WERI-Rb-1 (cell line): ENCODE measurements around the gene ACSL4.

Experiments
- DNase-seq: peaks from one replicate; pipeline ENCODE4 v3.0.0-alpha.2; 2020
- H3K27ac ChIP-seq: fragments of 250-450 bp; sonication (Bioruptor Pico); 2 replicates; pipeline ENCODE4 v1.5.1; 2020; ENCODE audit warnings: mild to moderate bottlenecking, moderate library complexity
- H3K27me3 ChIP-seq: fragments of 250-450 bp; sonication (Bioruptor Pico); 2 replicates; pipeline ENCODE4 v1.5.1; 2021; ENCODE audit warnings: mild to moderate bottlenecking, low read depth, moderate library complexity; ENCODE audit not compliant: insufficient read depth, severe bottlenecking
- H3K36me3 ChIP-seq: fragments of 250-450 bp; sonication (Bioruptor Pico); 2 replicates; pipeline ENCODE4 v1.5.1; 2020; ENCODE audit warnings: mild to moderate bottlenecking, moderate library complexity
- H3K4me3 ChIP-seq: 2 replicates; pipeline ENCODE4 v1.5.1; 2011; ENCODE audit warnings: low read depth, mild to moderate bottlenecking, control low read depth, low read length
- H3K9me3 ChIP-seq: fragments of 250-450 bp; sonication (Bioruptor Pico); 2 replicates; pipeline ENCODE4 v1.5.1; 2021; ENCODE audit warnings: mild to moderate bottlenecking, moderate library complexity; ENCODE audit not compliant: severe bottlenecking
- TF ChIP-seq, protein P1 (sequence below): IDR thresholded peaks from 2 replicates; pipeline ENCODE4 v1.5.1; 2011; ENCODE audit warnings: low read depth, mild to moderate bottlenecking, control low read depth, inconsistent platforms, low read length

ACSL4 gene

DNA sequence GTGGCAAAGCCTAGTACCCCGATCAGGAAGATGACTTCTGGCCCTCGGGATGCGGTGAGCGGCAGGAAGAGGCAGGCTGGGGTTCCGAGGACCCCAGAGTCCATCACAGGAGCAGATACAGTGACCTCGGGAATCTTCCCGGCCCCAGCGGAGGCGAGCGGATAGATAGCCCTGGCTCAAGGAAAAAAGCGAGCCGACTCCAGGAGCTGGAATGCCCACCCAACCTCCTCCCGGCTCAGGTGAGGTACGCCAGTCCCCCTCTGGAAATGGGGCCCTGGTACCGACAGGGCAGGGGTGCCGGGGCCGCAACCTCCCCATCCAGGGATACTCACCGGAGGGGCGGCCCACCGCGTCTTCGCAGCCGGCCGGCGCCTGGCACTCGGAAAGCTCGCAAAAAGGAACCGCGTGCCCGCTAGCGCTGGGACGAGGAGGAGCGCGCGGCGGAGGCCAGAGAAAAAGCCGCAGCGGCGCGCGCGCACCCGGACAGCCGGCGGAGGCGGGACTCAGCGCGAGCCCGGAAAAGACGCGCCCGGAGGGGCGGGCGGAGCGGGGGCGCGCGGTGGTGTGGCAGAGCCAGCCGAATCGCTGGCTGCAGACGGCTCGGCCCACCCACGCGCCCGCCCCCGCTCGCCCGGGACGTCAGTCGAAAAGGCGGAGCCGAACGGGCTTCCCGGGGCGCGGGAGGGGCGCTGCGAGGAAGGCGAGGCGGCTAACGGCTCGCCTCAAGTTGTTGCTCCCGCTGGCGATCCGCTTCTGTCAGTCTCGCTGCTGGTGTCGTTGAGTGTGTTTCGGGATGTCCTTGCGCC, at the start of gene ACSL4:
ACSL4 (minus strand) TSS at position 451 of the 806 bp plus-strand sequence. CDS start 49,894 bp downstream, outside the sequence.
- Histone ChIP-seq H3K9me3 (no peaks in the 10 kb centered on the region), H3K27ac (peak within 1 kb of the TSS; percentile 52; the same call in 1 of the 2 replicates), H3K36me3 (no peaks in the 10 kb centered on the region), H3K27me3 (peaks cover 23% of the 10 kb centered on the region), H3K4me3 (peak within 1 kb of the TSS; percentile 59)
- TF ChIP-seq, protein P1, sequence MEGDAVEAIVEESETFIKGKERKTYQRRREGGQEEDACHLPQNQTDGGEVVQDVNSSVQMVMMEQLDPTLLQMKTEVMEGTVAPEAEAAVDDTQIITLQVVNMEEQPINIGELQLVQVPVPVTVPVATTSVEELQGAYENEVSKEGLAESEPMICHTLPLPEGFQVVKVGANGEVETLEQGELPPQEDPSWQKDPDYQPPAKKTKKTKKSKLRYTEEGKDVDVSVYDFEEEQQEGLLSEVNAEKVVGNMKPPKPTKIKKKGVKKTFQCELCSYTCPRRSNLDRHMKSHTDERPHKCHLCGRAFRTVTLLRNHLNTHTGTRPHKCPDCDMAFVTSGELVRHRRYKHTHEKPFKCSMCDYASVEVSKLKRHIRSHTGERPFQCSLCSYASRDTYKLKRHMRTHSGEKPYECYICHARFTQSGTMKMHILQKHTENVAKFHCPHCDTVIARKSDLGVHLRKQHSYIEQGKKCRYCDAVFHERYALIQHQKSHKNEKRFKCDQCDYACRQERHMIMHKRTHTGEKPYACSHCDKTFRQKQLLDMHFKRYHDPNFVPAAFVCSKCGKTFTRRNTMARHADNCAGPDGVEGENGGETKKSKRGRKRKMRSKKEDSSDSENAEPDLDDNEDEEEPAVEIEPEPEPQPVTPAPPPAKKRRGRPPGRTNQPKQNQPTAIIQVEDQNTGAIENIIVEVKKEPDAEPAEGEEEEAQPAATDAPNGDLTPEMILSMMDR = no peak
- DNase-seq = peak; percentile 81

DNA sequence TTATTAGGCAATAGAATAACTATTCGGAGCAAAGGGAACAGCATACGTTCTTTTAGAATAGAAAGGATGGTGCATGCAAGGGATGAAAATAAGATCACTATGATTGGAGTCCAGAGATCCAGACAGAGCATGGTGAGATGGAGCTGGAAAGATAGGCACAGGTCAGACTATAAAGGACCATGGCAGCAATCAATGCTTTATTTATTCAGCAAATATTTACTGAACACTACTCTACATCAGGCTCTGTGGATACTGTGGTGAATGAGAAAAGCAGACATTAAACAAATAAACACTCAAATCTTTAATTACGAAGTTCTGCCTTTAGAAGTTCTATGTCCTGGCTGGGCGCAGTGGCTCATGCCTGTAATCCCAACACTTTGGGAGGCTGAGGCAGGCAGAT, 44.7 kb upstream of the ACSL4 start:
- no peak for DNase-seq
- TF ChIP-seq, protein P1 = no peak
- Histone ChIP-seq H3K27ac (no peak overlapping the region), H3K4me3 (no peak overlapping the region), H3K9me3 (no peaks in the 10 kb centered on the region), H3K27me3 (peaks cover 21% of the 10 kb centered on the region), H3K36me3 (no peaks in the 10 kb centered on the region)

DNA sequence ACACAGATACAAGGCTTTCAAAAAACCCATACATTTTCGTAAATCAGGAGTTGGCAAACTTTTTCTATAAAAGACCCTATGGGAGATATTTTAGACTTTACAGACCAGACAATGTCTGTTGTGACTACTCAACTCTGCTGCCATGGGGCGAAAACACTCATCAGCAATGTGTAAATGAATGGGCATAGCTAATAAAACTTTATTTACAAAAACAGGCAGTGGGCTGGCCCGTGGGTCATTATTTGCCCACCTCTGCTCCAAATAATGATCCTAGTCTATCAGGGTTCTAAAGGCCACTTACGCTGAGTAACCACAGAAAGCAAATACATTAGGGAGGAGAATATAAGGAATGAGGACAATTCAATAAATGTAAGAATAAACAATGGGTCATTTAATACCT, 43.9 kb upstream of the ACSL4 start:
- no peak for DNase-seq
- peaks cover 21% of the 10 kb centered on the region for H3K27me3 ChIP-seq

DNA sequence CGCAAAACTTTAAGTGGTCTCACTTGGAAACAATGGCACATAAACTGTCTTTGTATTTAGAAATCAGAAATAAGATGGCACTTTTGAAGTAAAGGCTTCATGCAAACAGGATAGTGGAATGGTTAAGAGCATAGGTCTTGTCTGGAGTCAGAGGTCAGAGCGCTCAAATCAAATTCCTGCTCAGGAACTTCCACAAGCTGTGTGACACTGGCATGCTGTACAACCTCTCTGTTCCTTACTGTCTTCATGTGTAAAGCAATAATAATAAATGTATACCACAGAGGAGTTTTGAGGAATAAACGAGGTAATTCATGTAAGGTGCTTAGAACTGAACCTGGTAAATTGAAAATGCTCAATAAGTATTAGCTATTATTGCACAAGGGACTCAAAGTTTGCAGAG, 43.4 kb upstream of the ACSL4 start:
- DNase-seq = no peak
- Histone ChIP-seq H3K4me3 (no peak overlapping the region), H3K27ac (no peak overlapping the region), H3K27me3 (peaks cover 18% of the 10 kb centered on the region), H3K36me3 (no peaks in the 10 kb centered on the region), H3K9me3 (no peaks in the 10 kb centered on the region)
- TF ChIP-seq, protein P1 = no peak

More for the DNA sequence above, 43.9 kb upstream of the ACSL4 start:
- H3K9me3 ChIP-seq = no peaks in the 10 kb centered on the region
- TF ChIP-seq, protein P1 = no peak
- no peak overlapping the region for H3K4me3 ChIP-seq
- no peak overlapping the region for H3K27ac ChIP-seq
- no peaks in the 10 kb centered on the region for H3K36me3 ChIP-seq

DNA sequence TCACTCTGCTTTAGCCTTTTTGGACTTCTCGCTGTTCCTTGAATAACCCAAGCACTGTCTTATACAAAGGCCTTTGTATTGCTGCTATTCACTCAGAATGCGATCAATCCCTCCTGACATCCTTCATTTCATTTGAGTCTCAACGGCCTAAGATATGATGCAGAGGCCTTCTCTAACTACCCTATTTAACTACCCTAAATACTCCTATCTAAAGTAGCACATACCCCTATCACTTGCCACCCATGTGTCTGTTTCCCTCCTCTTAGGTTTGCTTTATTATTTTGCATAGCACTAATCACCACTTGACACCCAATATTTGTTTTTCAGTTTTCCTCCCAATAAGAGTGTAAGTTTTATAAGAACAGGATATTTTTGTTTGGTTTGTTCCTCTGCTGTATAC, 42.3 kb upstream of the ACSL4 start:
- Histone ChIP-seq H3K4me3 (no peak overlapping the region), H3K27me3 (peaks cover 15% of the 10 kb centered on the region), H3K27ac (no peak overlapping the region), H3K36me3 (no peaks in the 10 kb centered on the region), H3K9me3 (no peaks in the 10 kb centered on the region)
- TF ChIP-seq, protein P1 = no peak
- no peak for DNase-seq
